GM12872 (cell line): ENCODE data around the gene ALKBH7.

Experiments used
- TF ChIP-seq, protein P1 (sequence below): IDR thresholded peaks from 3 replicates; pipeline ENCODE4 v1.5.1; 2011; ENCODE audit warnings: low read depth, mild to moderate bottlenecking, low read length, moderate library complexity; ENCODE audit not compliant: insufficient read depth

Gene ALKBH7

DNA sequence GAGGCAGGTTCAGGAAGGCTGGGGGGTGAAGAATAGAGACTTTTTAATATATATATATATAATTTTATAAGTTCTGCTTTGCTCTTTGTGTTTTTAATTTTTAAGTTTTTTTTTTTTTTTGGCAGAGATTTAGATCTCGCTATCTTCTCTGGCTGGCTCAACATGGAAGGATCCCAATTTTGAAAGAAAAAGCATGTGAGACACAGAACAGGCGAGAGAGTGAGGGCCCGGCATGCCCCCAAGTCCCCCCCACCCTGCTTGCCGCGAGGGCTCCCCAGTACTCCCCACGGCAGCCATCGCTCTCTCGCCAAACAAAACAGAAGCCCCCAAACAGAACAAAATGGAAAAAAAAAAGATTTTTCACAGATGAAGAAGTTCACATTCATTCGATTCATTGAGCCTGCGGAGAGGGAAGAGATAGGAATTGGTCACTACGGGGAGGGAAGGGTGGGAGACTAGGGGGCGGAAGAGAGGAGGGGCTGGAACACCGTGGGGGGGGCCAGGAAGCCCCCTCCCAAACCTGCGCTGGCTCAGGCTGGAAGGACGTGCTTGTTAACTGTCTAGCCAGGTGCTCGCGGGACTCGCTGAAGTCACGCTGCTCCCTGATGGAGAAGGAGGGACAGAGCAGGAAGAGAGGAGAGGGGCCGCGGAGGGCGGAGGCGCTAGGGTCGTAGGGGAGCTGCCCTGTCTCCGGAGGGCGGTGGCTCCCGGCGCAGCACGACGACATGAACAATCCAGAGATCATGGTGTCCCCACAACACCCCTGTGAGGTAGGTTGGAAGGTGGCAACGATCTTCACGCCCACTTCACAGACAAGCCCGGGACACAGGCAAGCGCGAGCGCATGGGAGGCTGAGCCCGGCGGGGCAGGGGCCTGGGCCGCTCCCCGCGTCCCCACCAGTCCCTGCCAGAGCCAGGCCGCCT is 41.4 kb downstream of the ALKBH7 start:
- TF ChIP-seq, protein P1, sequence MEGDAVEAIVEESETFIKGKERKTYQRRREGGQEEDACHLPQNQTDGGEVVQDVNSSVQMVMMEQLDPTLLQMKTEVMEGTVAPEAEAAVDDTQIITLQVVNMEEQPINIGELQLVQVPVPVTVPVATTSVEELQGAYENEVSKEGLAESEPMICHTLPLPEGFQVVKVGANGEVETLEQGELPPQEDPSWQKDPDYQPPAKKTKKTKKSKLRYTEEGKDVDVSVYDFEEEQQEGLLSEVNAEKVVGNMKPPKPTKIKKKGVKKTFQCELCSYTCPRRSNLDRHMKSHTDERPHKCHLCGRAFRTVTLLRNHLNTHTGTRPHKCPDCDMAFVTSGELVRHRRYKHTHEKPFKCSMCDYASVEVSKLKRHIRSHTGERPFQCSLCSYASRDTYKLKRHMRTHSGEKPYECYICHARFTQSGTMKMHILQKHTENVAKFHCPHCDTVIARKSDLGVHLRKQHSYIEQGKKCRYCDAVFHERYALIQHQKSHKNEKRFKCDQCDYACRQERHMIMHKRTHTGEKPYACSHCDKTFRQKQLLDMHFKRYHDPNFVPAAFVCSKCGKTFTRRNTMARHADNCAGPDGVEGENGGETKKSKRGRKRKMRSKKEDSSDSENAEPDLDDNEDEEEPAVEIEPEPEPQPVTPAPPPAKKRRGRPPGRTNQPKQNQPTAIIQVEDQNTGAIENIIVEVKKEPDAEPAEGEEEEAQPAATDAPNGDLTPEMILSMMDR, result no peak

DNA sequence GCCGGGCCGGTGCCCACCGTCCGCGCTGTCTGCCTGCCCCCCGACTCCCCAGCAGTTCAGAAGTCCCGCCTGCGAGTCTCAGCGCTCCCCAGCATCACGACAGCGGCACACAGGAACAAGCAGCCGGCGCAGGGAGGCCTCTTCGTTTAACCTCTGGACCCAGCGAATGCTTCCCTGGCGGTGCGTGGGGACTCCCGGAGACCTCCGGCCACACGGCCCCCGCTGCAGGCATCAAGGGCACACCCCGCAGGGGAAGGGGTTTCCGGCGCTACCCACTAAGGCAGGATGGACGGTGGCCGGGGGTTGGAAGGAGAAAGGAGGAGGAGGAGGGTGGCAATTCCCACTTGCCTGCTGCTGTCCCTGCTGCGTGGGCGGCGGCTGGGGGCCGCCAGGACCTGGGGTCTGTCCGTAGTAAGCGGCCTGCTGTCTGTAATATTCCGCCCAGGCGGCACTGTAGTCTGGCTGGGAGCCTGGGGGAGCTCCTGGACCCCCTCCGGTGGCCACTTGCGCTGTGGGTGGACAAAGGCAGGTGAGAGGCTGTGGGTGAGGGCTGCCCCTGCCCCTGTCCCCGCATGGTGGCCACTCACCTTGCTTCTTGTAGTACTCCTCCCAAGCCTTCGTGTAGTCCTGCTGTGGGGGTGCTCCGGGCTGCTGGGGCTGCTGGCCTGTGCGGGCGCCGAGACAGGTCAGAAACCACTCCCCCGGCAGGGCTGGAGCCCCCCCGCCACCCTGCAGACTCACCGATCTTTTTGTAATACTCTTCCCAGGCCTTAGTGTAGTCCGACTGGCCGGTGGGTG is 42.4 kb downstream of the ALKBH7 start:
- TF ChIP-seq, protein P1, result no peak

DNA sequence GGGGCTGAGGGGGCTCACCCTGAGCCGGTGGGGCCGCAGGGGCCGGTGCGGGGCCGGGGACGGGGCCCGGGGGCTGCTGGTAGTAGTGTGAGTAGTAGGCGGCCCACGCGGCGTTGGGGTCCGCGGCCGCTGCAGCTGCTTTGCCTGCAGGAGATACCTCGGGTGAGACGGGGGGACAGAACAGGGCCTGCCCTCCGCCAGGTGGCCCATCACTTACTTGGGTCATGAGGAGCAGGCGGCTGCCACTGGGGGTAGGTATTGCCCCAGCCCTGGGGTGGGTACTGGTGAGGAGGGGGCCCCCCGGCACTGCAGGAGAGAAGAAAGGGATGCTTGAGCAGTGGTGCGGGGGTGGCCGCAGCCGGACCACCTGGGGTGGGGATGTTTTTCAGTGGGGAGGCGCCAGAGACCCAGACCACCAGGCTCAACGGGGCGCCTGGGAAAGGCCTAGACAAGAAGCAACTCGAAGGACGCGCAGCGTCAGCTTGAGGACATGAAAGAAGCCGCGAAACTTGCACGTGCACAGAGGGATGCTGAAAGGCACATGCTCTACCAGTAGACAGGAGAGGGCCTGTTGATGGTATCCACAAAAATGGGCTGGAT is 43.1 kb downstream of the ALKBH7 start:
- TF ChIP-seq, protein P1, result no peak

DNA sequence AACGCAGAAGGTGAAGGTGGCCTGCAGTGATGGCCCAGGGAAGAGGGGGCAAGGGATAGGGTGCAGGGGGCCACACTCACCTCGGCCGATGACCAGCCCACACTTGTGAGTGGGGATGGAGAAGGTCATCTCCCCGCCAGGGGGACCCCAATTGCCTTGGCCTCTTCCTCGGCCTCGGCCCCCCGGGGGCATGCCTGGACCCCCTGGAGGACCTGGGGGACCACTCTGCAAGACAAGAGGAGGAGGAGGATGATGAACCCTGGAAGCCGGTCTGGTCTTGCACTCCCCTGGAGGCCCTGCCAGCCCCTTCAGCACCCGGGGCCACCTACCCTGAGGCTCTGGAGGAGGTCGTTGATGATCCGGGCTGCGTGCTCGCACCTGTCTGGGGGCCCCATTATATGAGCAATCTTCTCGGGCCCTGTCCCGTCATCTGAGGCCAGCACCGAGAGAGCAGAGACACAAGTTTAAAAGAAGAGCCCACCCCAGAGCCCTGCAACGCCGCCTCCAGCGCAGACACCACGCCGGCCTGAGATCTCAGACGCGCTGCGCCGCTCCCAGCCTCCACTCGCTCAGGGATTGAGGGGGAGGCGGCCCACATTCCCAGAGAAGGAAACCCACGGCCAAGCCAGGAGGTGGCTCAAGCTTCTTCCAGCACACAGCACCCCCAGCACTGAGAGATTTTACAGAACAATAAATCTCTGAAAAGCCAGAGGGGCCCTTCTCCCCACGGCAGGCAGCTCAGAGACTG is 44.2 kb downstream of the ALKBH7 start:
- TF ChIP-seq, protein P1, result no peak

DNA sequence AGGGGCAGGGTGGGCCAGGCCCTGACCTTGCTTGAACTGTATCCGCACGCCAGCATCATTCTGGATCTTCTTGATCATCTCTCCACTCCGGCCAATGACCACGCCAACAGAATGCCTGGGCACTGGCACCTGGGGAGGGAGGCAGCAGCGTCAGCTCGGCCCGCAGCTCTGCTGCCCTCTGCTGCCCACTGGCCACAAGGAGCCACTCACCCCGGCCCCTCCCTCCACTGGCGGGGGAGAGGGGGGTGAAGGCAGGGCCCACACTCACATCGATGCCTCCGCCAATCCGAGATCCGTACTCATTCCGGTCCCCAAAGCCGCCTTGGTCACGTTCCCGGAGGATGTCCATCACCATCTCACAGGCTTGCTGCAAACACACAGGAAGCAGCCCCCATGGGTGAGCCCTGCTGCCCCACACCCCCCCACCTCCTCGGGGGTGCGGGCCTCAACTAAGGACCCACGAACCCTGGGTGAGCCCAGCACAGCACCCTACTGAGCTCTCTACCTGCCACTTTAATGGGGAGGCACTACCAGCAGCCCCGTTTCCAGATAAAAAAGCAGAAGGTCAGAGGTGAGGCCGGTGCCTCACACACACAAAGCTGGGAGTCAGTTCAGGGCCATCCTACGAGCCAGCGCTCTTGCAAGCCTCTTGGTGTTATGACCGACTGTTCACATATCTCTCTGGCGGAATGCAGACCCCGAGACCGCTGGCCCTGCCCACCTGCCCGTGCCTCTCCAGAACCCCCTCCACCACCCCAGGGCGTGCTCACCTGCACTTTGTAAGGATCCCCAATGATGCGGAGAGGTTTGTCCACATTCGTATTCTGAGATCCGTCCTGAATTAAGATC is 45.3 kb downstream of the ALKBH7 start:
- TF ChIP-seq, protein P1, result 0 out of 3 replicates have a peak, but pooled peaks have one; percentile 10

DNA sequence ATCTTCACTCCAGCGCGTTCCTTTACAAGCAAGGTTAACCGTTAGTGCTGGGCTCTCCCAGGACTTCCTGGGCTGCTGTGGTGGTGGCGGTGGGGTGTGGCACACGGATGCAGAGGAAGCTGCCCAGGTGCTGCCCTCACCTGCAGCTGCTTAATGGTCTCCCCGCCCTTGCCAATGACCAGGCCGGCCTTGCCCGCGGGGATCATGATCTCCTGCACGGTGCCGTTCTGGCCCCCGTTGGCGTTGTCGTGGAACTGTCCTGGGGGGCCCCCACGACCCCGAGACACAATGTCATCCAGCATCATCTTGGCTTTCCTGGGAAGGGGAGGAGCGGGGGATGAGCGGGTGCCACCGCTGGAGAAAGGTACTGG is 46.0 kb downstream of the ALKBH7 start:
- TF ChIP-seq, protein P1, result no peak
